ENCODE data around the gene CD37.

Gene CD37

GRCh38 chr19:49336482-49337266 is 1.5 kb downstream of the CD37 start:
- Mint-ChIP-seq H3K4me3 (peak overlapping the region; percentile 54), H3K36me3 (ENCODE audit: low read depth) (peaks cover 48% of the 10 kb centered on the region), H3K9me3 (no peaks in the 10 kb centered on the region), H3K27me3 (no peaks in the 10 kb centered on the region), H3K4me1 (ENCODE audit: low read depth) (peaks cover 81% of the 10 kb centered on the region), H3K27ac (peak overlapping the region; percentile 95)
- intact Hi-C loops (cut with micrococcal nuclease), result no loop called here

- no peaks in the 10 kb centered on the region for H3K27me3 Mint-ChIP-seq
- H3K4me3 Mint-ChIP-seq, result no peak overlapping the region
- peak overlapping the region; percentile 11 for H3K27ac Mint-ChIP-seq
- intact Hi-C loops (cut with micrococcal nuclease), result no loop called here
- H3K36me3 Mint-ChIP-seq (ENCODE audit: low read depth), result peaks cover 48% of the 10 kb centered on the region
- no peaks in the 10 kb centered on the region for H3K9me3 Mint-ChIP-seq
- peaks cover 74% of the 10 kb centered on the region for H3K4me1 Mint-ChIP-seq (ENCODE audit: low read depth)
Measured at GRCh38 chr19:49337267-49338022, 2.2 kb downstream of the CD37 start.

DNA sequence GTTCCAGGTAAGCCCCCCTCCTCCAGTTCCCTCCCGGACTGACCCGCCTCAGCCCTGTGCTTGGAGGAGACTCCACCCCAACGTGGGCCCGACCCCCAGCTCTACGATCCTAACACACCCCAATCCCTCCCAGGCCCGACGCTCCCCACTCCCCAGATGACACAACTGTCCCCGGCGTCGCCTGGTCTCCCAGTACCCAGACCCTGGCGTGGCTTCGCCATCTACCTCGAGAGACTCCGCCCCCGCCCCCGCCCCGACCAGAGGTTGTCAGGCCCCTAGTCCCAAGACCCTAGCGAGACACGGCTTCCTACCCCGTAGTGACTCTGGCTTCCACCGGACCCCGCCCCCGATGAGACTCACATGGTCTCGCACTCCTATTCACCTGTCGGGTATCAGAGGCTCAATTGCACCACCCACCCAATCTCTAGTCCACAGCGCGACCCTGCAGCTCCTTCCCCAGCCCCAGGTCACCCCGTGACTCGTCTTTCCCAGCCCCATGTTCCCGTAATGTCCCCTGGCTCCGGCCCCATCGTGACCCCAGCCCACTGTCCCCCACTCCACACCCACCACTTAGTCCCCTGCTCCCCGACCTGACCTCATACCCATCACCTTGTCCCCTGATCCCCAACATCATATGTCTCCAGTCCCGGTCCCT is 2.9 kb downstream of the CD37 start:
- Mint-ChIP-seq H3K27me3 (no peaks in the 10 kb centered on the region), H3K4me3 (no peak overlapping the region), H3K4me1 (ENCODE audit: low read depth) (peaks cover 68% of the 10 kb centered on the region), H3K27ac (no peak overlapping the region), H3K9me3 (no peaks in the 10 kb centered on the region), H3K36me3 (ENCODE audit: low read depth) (peaks cover 48% of the 10 kb centered on the region)
- intact Hi-C loops (cut with micrococcal nuclease), result no loop called here

DNA sequence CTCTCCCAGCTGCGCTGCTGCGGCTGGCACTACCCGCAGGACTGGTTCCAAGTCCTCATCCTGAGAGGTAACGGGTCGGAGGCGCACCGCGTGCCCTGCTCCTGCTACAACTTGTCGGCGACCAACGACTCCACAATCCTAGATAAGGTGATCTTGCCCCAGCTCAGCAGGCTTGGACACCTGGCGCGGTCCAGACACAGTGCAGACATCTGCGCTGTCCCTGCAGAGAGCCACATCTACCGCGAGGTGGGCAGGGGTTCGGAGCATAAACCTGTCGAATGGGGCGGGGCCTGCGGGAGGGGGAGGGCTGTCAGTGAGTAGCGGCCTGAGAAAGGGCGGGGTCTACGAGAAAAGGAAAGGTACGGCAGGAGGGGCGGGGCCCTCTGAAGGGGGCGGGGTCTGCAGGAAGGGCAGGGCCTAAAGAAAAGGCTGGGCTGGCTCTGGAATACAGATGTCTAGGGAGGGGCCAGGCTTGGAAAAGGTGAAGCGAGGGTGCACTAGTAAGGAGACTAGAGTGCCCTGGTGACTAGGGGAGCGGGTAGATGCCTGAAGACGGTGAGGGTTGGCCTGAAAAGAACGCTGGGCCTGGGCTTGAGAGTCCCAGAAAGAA is 3.6 kb downstream of the CD37 start:
- Mint-ChIP-seq H3K36me3 (ENCODE audit: low read depth) (peaks cover 48% of the 10 kb centered on the region), H3K9me3 (no peaks in the 10 kb centered on the region), H3K4me1 (ENCODE audit: low read depth) (peaks cover 61% of the 10 kb centered on the region), H3K27me3 (no peaks in the 10 kb centered on the region), H3K27ac (no peak overlapping the region), H3K4me3 (no peak overlapping the region)
- intact Hi-C loops (cut with micrococcal nuclease), result no loop called here

DNA sequence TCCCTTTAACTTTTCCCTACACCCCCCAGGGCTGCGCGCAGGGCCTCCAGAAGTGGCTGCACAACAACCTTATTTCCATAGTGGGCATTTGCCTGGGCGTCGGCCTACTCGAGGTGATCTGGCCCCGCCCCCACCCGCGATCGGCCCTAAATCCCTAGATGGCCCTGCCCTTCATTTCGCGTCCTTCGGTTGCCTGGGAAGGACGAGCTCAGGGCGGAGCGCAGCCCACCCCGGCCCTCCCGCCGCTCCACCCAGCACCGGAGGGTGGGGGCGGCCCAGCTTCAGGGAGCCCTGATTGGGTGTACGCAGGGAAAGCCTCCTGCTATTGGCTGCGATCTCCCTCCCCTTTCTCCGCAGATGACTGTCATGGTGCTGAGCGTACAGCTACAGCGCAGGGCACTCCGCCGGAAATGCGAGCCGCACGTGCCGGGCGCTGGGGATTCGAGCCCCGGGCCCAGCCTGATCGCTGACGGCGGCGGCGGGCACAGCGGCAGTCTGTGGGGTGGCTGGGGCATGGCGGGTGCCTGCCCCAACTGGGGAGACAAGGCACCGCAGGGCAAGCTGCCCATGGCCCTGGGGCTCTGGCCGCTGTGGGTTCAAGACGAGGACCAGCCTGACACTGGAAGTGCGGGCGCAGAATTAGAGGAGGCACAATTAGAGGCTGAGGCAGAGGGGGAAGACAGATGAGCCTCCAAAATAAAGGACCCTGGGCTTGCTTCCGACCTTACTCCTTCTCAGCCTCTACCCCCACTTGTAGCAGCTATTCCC is 4.3 kb downstream of the CD37 start:
- intact Hi-C loops (cut with micrococcal nuclease), result no loop called here
- Mint-ChIP-seq H3K4me1 (ENCODE audit: low read depth) (peaks cover 55% of the 10 kb centered on the region), H3K36me3 (ENCODE audit: low read depth) (peaks cover 48% of the 10 kb centered on the region), H3K27me3 (no peaks in the 10 kb centered on the region), H3K27ac (peak overlapping the region; percentile 14), H3K4me3 (no peak overlapping the region), H3K9me3 (no peaks in the 10 kb centered on the region)

DNA sequence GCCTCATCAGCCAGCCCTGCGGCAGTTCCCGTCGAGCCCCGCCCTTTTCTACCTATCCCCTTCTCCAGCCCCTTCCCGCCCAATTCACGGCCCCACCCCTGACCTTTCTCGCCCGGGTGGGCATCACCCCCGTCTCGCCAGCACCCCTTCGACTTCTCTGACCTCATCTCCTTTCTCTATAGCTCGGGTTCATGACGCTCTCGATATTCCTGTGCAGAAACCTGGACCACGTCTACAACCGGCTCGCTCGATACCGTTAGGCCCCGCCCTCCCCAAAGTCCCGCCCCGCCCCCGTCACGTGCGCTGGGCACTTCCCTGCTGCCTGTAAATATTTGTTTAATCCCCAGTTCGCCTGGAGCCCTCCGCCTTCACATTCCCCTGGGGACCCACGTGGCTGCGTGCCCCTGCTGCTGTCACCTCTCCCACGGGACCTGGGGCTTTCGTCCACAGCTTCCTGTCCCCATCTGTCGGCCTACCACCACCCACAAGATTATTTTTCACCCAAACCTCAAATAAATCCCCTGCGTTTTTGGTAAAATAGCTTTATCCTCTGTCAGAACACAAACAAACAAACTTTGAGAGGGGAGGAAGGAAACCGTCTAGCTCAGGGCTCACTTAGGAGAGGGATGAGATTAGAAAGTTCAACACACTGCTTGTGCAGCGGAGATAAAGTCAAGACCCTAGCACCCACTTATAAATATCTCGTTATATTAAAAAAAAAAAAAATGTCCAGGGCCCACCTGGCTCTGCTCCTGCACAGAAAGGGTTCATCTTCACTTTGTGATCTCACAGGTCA is 5.1 kb downstream of the CD37 start:
- H3K27ac Mint-ChIP-seq, result peak overlapping the region; percentile 14
- no peaks in the 10 kb centered on the region for H3K27me3 Mint-ChIP-seq
- H3K4me3 Mint-ChIP-seq, result no peak overlapping the region
- intact Hi-C loops (cut with micrococcal nuclease), result no loop called here
- H3K4me1 Mint-ChIP-seq (ENCODE audit: low read depth), result peaks cover 47% of the 10 kb centered on the region
- H3K9me3 Mint-ChIP-seq, result no peaks in the 10 kb centered on the region
- peaks cover 46% of the 10 kb centered on the region for H3K36me3 Mint-ChIP-seq (ENCODE audit: low read depth)

DNA sequence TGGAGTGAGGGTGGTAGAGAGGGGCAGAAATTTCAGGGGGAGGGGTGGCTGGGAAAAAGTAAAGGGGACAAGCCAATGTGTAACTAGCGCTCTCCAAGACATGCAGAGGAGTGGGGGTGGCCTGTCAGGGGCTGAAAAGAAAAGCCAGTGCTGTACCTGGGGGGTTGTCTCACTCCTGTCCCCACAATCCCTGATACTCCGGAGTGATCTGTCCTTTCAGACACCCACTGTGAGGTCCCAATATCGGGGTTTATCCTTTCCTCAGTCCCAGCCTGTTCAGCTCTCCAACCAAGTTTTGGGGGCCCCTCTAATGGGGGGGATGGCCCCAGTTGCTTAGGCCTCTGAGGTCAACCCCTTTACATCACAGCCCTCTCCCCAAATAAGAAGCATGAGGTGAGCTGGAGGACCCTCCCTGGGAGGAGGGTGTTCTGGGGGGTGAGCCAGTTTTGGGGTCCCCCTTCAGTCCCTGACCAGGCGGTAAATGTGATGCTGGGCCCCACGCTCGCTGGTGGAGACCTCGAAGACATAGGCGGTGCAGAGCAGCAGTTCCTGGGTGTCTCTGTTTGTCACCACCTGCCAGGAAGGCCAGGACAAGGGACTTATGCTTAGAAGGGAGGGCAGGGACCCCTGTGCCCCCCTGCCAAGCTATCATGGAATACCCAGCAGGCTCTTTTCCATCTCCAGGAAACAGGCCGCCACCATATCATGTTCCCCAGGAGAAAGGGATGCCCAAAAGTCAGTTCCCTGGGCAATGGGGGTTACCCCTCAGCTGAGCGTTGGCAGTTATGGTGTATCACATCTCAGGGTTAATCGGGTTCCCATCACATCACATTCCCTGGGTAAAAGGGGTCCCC is 5.9 kb downstream of the CD37 start:
- Mint-ChIP-seq H3K27ac (no peak overlapping the region), H3K27me3 (no peaks in the 10 kb centered on the region), H3K36me3 (ENCODE audit: low read depth) (peaks cover 41% of the 10 kb centered on the region), H3K4me3 (no peak overlapping the region), H3K4me1 (ENCODE audit: low read depth) (peaks cover 39% of the 10 kb centered on the region), H3K9me3 (no peaks in the 10 kb centered on the region)
- intact Hi-C loops (cut with micrococcal nuclease), result no loop called here

GRCh38 chr19:49342291-49342721 is 7.1 kb downstream of the CD37 start:
- Mint-ChIP-seq H3K4me3 (no peak overlapping the region), H3K27ac (no peak overlapping the region), H3K4me1 (ENCODE audit: low read depth) (peaks cover 26% of the 10 kb centered on the region), H3K27me3 (no peaks in the 10 kb centered on the region), H3K9me3 (no peaks in the 10 kb centered on the region), H3K36me3 (ENCODE audit: low read depth) (peaks cover 35% of the 10 kb centered on the region)
- intact Hi-C loops (cut with micrococcal nuclease), result no loop called here

DNA sequence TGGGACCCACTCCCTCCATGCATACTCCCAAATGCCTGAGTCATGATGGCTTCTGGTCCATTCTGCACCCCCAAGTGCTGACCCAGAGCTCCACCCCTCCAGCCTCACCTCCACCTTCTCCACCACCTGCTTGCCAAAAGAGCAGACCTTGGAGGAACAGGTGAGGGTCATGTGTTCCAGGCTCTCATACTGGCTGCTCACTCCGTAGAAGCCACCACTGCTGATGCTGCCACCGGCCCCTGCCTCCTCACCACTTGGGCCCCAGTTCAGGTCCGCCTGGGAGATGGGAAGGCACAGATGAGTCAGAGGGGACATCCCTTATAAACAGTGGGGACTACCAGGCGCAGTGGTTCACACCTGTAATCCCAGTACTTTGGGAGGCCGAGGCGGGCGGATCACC is 7.9 kb downstream of the CD37 start:
- Mint-ChIP-seq H3K4me3 (no peak overlapping the region), H3K9me3 (no peaks in the 10 kb centered on the region), H3K36me3 (ENCODE audit: low read depth) (peaks cover 27% of the 10 kb centered on the region), H3K27ac (no peak overlapping the region), H3K4me1 (ENCODE audit: low read depth) (peaks cover 19% of the 10 kb centered on the region), H3K27me3 (no peaks in the 10 kb centered on the region)
- intact Hi-C loops (cut with micrococcal nuclease), result no loop called here

GRCh38 chr19:49344505-49345423 is 9.6 kb downstream of the CD37 start:
- H3K27me3 Mint-ChIP-seq, result peaks cover 2% of the 10 kb centered on the region
- H3K9me3 Mint-ChIP-seq, result no peaks in the 10 kb centered on the region
- peak overlapping the region; percentile 3 for H3K27ac Mint-ChIP-seq
- H3K4me3 Mint-ChIP-seq, result no peak overlapping the region
- H3K36me3 Mint-ChIP-seq (ENCODE audit: low read depth), result peaks cover 10% of the 10 kb centered on the region
- intact Hi-C loops (cut with micrococcal nuclease), result no loop called here
- H3K4me1 Mint-ChIP-seq (ENCODE audit: low read depth), result peaks cover 13% of the 10 kb centered on the region

DNA sequence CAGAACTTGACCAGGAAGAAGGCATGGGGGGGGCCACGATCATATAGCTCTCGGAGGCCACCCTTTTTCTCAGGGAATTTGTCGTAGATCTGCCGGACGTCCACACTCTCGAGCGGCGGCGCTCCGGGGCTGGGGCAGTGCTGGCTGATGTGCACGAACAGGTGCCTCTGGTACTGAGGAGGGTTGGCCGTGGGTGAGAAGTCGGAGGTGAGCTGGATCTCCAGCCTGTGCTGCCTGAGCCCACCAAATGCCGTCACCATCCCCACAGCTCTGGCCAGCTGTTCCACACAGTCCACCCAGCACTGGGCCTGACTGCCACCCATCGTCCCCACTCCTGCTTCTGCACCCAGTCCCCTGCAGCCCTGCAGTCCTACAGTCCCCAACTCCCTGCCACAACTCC is 12.0 kb downstream of the CD37 start:
- peaks cover 12% of the 10 kb centered on the region for H3K27me3 Mint-ChIP-seq
- no peak overlapping the region for H3K4me3 Mint-ChIP-seq
- no peaks in the 10 kb centered on the region for H3K36me3 Mint-ChIP-seq (ENCODE audit: low read depth)
- H3K27ac Mint-ChIP-seq, result no peak overlapping the region
- no peaks in the 10 kb centered on the region for H3K9me3 Mint-ChIP-seq
- intact Hi-C loops (cut with micrococcal nuclease), result no loop called here
- peaks cover 5% of the 10 kb centered on the region for H3K4me1 Mint-ChIP-seq (ENCODE audit: low read depth)

Data from dendritic cell treated with granulocyte-macrophage colony-stimulating factor and Interleukin-4, amounts not matched to agents 40 ng/mL and 50 ng/mL, for 4 days (primary cell).